Metanephros (tissue), 1 donor: ENCODE data around the gene UFM1. TPM values are rescaled to one million over a fixed set of nuclear protein-coding genes. Genes with fewer than 3 reads are reported as not detected.

Source experiments
- total RNA-seq: library from RNA; depleted of rRNA; stranded (reverse); fragments of >200 nt; gene quantifications from one replicate; pipeline ENCODE4 v1.2.3, GENCODE V29; 2014

The UFM1 gene
- 61.7 TPM for total RNA-seq

GRCh38 chr13:38349390-38350113, at the start of gene UFM1:
Gene UFM1 (plus strand): TSS chr13:38349851. CDS start chr13:38349920, 69 bp downstream.

